B cell (primary cell): ENCODE results near the gene MYL6. TPM values are rescaled to one million over a fixed set of nuclear protein-coding genes. Genes with fewer than 3 reads are reported as not detected.

Experiments
- ATAC-seq: fragments of 200-7000 bp; cut with Tn5 transposase; one replicate; pipeline ENCODE4 v1.10.0; 2021; ENCODE audit warnings: low read depth, mild to moderate bottlenecking, moderate number of reproducible peaks, moderate library complexity
- CTCF ChIA-PET: fragments of 350-600 bp; sonication (Branson Sonifier 250); formaldehyde crosslinking; loops from one replicate; lab custom pipeline; 2021; ENCODE audit warnings: antibody characterized with exemption, inconsistent platforms; lab: Charles Lee
- POLR2A ChIA-PET: fragments of 350-600 bp; sonication (Branson Sonifier 250); formaldehyde crosslinking; loops from one replicate; lab custom pipeline; 2021; ENCODE audit warnings: antibody characterized with exemption; lab: Charles Lee
- DNase-seq: peaks from one replicate; pipeline ENCODE4 v3.0.0; 2013
- H2AFZ ChIP-seq: 2 replicates; pipeline ENCODE4 v1.6.1; 2012; ENCODE audit warnings: mild to moderate bottlenecking, low read depth, low read length; ENCODE audit not compliant: insufficient read depth, poor library complexity, severe bottlenecking
- H3K27ac ChIP-seq, 2 donors: 1 replicate in 1 of 2; 2 replicates in 1 of 2; pipeline ENCODE4 v1.5.1; 2012 to 2013; ENCODE audit warnings: low read length in 2 of 2, mild to moderate bottlenecking in 2 of 2, moderate library complexity in 1 of 2
- H3K27me3 ChIP-seq, 4 experiments: fragments of 200-600 bp in 1 of 4; sonication (generic) in 1 of 4; replicated peaks in 1 of 4; 1 replicate in 2 of 4; 2 replicates in 2 of 4; pipeline versions ENCODE4 v1.6.1 to v1.7.0; 2013 to 2016; ENCODE audit warnings: low read length in 3 of 4, mild to moderate bottlenecking in 2 of 4, mixed read lengths in 1 of 4, moderate library complexity in 1 of 4; ENCODE audit not compliant: insufficient read depth in 4 of 4, control insufficient read depth in 3 of 4; ENCODE audit errors: control extremely low read depth in 1 of 4
- H3K36me3 ChIP-seq, 2 experiments: replicated peaks in 1 of 2; 1 replicate in 1 of 2; 2 replicates in 1 of 2; pipeline versions ENCODE4 v1.6.1 to v1.7.1; 2013; ENCODE audit warnings: low read length in 1 of 2; ENCODE audit not compliant: insufficient read depth in 2 of 2, control insufficient read depth in 1 of 2; ENCODE audit errors: control extremely low read depth in 1 of 2, extremely low read depth in 1 of 2
- H3K4me1 ChIP-seq, 2 donors: fragments of 200-600 bp in 1 of 2; sonication (generic) in 1 of 2; 1 replicate in 1 of 2; 2 replicates in 1 of 2; pipeline versions ENCODE4 v1.5.1 to v1.6.1; 2013 to 2017; ENCODE audit warnings: low read length in 2 of 2; ENCODE audit not compliant: control insufficient read depth in 2 of 2, insufficient read depth in 2 of 2
- H3K4me2 ChIP-seq: replicated peaks from 2 replicates; pipeline ENCODE3; 2012; ENCODE audit warnings: mild to moderate bottlenecking, low read depth, low read length; ENCODE audit not compliant: poor library complexity, severe bottlenecking
- H3K4me3 ChIP-seq, 5 experiments: fragments of 200-600 bp in 1 of 5; sonication (generic) in 1 of 5; 1 replicate in 3 of 5; 2 replicates in 2 of 5; pipeline versions ENCODE4 v1.5.1 to v1.7.0; 2011 to 2016; ENCODE audit warnings: low read length in 4 of 5, mild to moderate bottlenecking in 4 of 5, low read depth in 2 of 5, control low read depth in 1 of 5, moderate library complexity in 1 of 5; ENCODE audit not compliant: insufficient read depth in 1 of 5; ENCODE audit errors: control extremely low read depth in 1 of 5, extremely low read depth in 1 of 5
- H3K79me2 ChIP-seq: fragments of 200-600 bp; sonication (generic); one replicate; pipeline ENCODE4 v1.6.0; 2016; ENCODE audit warnings: low read length; ENCODE audit not compliant: control insufficient read depth, insufficient read depth
- H3K9ac ChIP-seq: fragments of 200-600 bp; sonication (generic); 2 replicates; pipeline ENCODE4 v1.6.1; 2017; ENCODE audit warnings: mild to moderate bottlenecking, low read length, moderate library complexity
- H3K9me3 ChIP-seq, 3 donors: one replicate each; pipeline versions ENCODE4 v1.6.1 to v1.7.1; 2013; ENCODE audit warnings: low read length in 2 of 3; ENCODE audit not compliant: control insufficient read depth in 2 of 3, insufficient read depth in 1 of 3; ENCODE audit errors: control extremely low read depth in 1 of 3
- H4K20me1 ChIP-seq: 2 replicates; pipeline ENCODE4 v1.6.0; 2012; ENCODE audit warnings: mild to moderate bottlenecking, low read length; ENCODE audit not compliant: insufficient read depth, control insufficient read depth, poor library complexity, severe bottlenecking
- H3K27ac Mint-ChIP-seq: one replicate; pipeline ENCODE4 v1.8.0; 2021; ENCODE audit warnings: mixed read lengths
- H3K27me3 Mint-ChIP-seq: one replicate; pipeline ENCODE4 v1.8.0; 2021; ENCODE audit warnings: mixed read lengths
- H3K4me1 Mint-ChIP-seq: one replicate; pipeline ENCODE4 v1.8.0; 2021; ENCODE audit warnings: mixed read lengths
- H3K4me3 Mint-ChIP-seq: one replicate; pipeline ENCODE4 v1.8.0; 2021; ENCODE audit warnings: mixed read lengths
- H3K9me3 Mint-ChIP-seq: one replicate; pipeline ENCODE4 v1.8.0; 2022; ENCODE audit warnings: mixed read lengths; ENCODE audit not compliant: insufficient read depth
- EZH2 ChIP-seq: IDR thresholded peaks from 2 replicates; pipeline ENCODE4 v1.6.1; 2012; ENCODE audit warnings: borderline replicate concordance, low read depth, mild to moderate bottlenecking, moderate library complexity, low read length; ENCODE audit not compliant: insufficient read depth, poor library complexity, severe bottlenecking
- WGBS: methylation state at CpG from one replicate; pipeline ENCODE4 v1.1.5; 2013; ENCODE audit warnings: missing lambda C conversion rate; ENCODE audit not compliant: insufficient coverage; 5-methylcytosine and 5-hydroxymethylcytosine counted together
- intact Hi-C: fragments of 100-400 bp; cut with micrococcal nuclease; formaldehyde crosslinking; loops from one replicate; pipeline ENCODE4 v1.10.0; 2022
- polyA plus RNA-seq: library from polyadenylated mRNA; depleted of rRNA; stranded (reverse); fragments of >200 nt; gene quantifications from 2 replicates; pipeline ENCODE4 v1.2.3, GENCODE V29; 2012
- total RNA-seq, 2 donors: library from RNA; stranded (reverse); fragments of 120-200 nt in 1 of 2; gene quantifications; 1 replicate in 1 of 2; 2 replicates in 1 of 2; pipeline versions ENCODE4 v1.2.3 to v1.2.4, GENCODE V29; 2013 to 2022
- TF ChIP-seq, protein P1 (sequence below): fragments of 200-600 bp; IDR thresholded peaks from one replicate; pipeline ENCODE4 v1.8.0; 2022; ENCODE audit warnings: antibody characterized with exemption, mild to moderate bottlenecking

MYL6 gene
- total and polyA plus RNA-seq, 2 donors (not counting 1 experiment from before 2014, with no cell fraction given) = 675 to 711 TPM

DNA sequence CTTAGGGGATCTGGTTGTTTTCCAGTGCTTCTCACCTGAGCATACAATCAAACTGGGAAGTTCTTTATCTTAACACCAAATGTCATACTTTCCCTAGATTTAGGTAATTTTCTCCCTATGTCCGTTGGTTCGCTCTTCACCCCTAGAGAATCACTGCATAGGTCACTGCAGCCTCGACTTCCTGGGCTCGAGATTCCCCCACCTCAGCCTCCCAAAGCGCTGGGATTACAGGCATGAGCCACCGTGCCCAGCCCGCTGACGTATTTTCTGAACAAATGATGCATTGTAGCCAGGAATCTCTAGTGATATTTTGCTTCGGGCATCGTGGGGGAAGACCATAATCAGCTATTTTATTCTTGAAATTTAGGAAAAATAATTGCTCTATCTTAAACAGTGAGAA is 42.8 kb upstream of the MYL6 start:
- H4K20me1 ChIP-seq = no peaks in the 10 kb centered on the region
- CTCF ChIA-PET = interaction anchor here (0.7 to 4.8 kb wide), 5 partner anchors 11 to 177 kb away, joined by 3 to 34 read pairs (median 3); partner anchors contain the start of genes ESYT1, PA2G4 and SMARCC2
- H3K4me1 ChIP-seq = peaks cover 17 to 30% of the 10 kb centered on the region in 2 donors
- ATAC-seq (no peak), DNase-seq (no peak)
- intact Hi-C loops = loop anchor here (5.0 kb wide), 5 partner anchors 42 to 1637 kb away; partner anchors contain the start of genes CDK4, DNAJC14, MYL6 and PYM1
- Mint-ChIP-seq H3K27ac (peak overlapping the region; percentile 99), H3K27me3 (no peaks in the 10 kb centered on the region), H3K4me1 (peaks cover 34% of the 10 kb centered on the region), H3K4me3 (peak overlapping the region; percentile 99), H3K9me3 (no peaks in the 10 kb centered on the region)
- TF ChIP-seq EZH2 = no peak
- TF ChIP-seq, protein P1, sequence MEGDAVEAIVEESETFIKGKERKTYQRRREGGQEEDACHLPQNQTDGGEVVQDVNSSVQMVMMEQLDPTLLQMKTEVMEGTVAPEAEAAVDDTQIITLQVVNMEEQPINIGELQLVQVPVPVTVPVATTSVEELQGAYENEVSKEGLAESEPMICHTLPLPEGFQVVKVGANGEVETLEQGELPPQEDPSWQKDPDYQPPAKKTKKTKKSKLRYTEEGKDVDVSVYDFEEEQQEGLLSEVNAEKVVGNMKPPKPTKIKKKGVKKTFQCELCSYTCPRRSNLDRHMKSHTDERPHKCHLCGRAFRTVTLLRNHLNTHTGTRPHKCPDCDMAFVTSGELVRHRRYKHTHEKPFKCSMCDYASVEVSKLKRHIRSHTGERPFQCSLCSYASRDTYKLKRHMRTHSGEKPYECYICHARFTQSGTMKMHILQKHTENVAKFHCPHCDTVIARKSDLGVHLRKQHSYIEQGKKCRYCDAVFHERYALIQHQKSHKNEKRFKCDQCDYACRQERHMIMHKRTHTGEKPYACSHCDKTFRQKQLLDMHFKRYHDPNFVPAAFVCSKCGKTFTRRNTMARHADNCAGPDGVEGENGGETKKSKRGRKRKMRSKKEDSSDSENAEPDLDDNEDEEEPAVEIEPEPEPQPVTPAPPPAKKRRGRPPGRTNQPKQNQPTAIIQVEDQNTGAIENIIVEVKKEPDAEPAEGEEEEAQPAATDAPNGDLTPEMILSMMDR = no peak
- H3K27me3 ChIP-seq = no peaks in the 10 kb centered on the region
- H3K36me3 ChIP-seq = peaks cover 0 to 39% of the 10 kb centered on the region in 2 experiments
- H2AFZ ChIP-seq = peak overlapping the region; percentile 83
- POLR2A ChIA-PET = interaction anchor here (0.7 to 4.4 kb wide), 4 partner anchors 8 to 74 kb away, joined by 3 to 42 read pairs (median 8); partner anchors contain the start of genes PA2G4 and SMARCC2
- no peaks in the 10 kb centered on the region for H3K9me3 ChIP-seq
- 83% methylated on average over 10 of the region's 10 CpGs for WGBS
- H3K4me2 ChIP-seq = peak overlapping the region; percentile 85
- H3K27ac ChIP-seq = peak overlapping the region; percentile 94 to 95
- peak overlapping the region; percentile 64 to 99 (median 97) for H3K4me3 ChIP-seq
- peaks cover 21% of the 10 kb centered on the region for H3K79me2 ChIP-seq
- peak overlapping the region; percentile 95 for H3K9ac ChIP-seq
